WTC11 (cell line): ENCODE measurements around the gene AVP.

Experiments used
- ATF3 ChIP-seq: sonication (generic); formaldehyde crosslinking; conservative IDR thresholded peaks from 2 replicates; pipeline ENCODE4 v1.8.1; 2022; ENCODE audit warnings: mild to moderate bottlenecking, missing genetic modification reagents
- ZNF138 ChIP-seq: sonication (generic); formaldehyde crosslinking; conservative IDR thresholded peaks from 2 replicates; pipeline ENCODE4 v1.8.1; 2022; ENCODE audit warnings: mild to moderate bottlenecking, moderate library complexity, missing genetic modification reagents
- TF ChIP-seq, protein P1 (sequence below): fragments of 250-450 bp; sonication (Bioruptor Pico); IDR thresholded peaks from 2 replicates; pipeline ENCODE4 v1.9.0; 2021; ENCODE audit warnings: moderate library complexity, mild to moderate bottlenecking, inconsistent platforms, borderline replicate concordance

GRCh38 chr20:3068075-3068474 lies 16.4 kb downstream of the AVP start:
- TF ChIP-seq ATF3 (CRISPR knock-in tag), result no peak
- TF ChIP-seq ZNF138 (CRISPR knock-in tag), result no peak
- TF ChIP-seq, protein P1, sequence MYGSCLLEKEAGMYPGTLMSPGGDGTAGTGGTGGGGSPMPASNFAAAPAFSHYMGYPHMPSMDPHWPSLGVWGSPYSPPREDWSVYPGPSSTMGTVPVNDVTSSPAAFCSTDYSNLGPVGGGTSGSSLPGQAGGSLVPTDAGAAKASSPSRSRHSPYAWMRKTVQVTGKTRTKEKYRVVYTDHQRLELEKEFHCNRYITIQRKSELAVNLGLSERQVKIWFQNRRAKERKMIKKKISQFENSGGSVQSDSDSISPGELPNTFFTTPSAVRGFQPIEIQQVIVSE (CRISPR knock-in tag), result no peak
